ENCODE measurements around the gene KRTAP12-4. TPM values are rescaled to one million over a fixed set of nuclear protein-coding genes. Genes with fewer than 3 reads are reported as not detected.

Gene KRTAP12-4
- total RNA-seq, 1 donor from 2014 or later: not detected

GRCh38 chr21:44616591-44616926 lies 37.9 kb downstream of the KRTAP12-4 start:
- Mint-ChIP-seq H3K4me1 (ENCODE audit: low read depth, unreplicated experiment) (peaks cover 10% of the 10 kb centered on the region), H3K27me3 (ENCODE audit: unreplicated experiment) (peaks cover 9% of the 10 kb centered on the region)
- no peak for TF ChIP-seq CTCF (IDR thresholded peaks at IDR 0.05; ENCODE audit: partially characterized antibody, unreplicated experiment)

GRCh38 chr21:44615911-44616590 lies 38.4 kb downstream of the KRTAP12-4 start:
- H3K9me3 Mint-ChIP-seq (ENCODE audit: unreplicated experiment): peaks cover 21% of the 10 kb centered on the region
- H3K4me3 Mint-ChIP-seq (ENCODE audit: unreplicated experiment): no peak overlapping the region
- H3K27ac Mint-ChIP-seq (ENCODE audit: unreplicated experiment): peak overlapping the region; percentile 31

More at GRCh38 chr21:44616591-44616926, 37.9 kb downstream of the KRTAP12-4 start:
- H3K9me3 Mint-ChIP-seq (ENCODE audit: unreplicated experiment): peaks cover 19% of the 10 kb centered on the region
- DNase-seq: no peak
- peaks cover 22% of the 10 kb centered on the region for H3K36me3 Mint-ChIP-seq (ENCODE audit: unreplicated experiment)
- peak overlapping the region; percentile 78 for H3K27ac Mint-ChIP-seq (ENCODE audit: unreplicated experiment)
- no peak overlapping the region for H3K4me3 Mint-ChIP-seq (ENCODE audit: unreplicated experiment)

GRCh38 chr21:44615466-44615865 lies 39.0 kb downstream of the KRTAP12-4 start:
- Mint-ChIP-seq H3K9me3 (ENCODE audit: unreplicated experiment) (peaks cover 21% of the 10 kb centered on the region), H3K4me3 (ENCODE audit: unreplicated experiment) (no peak overlapping the region), H3K27ac (ENCODE audit: unreplicated experiment) (no peak overlapping the region), H3K4me1 (ENCODE audit: low read depth, unreplicated experiment) (peaks cover 10% of the 10 kb centered on the region), H3K27me3 (ENCODE audit: unreplicated experiment) (peaks cover 9% of the 10 kb centered on the region), H3K36me3 (ENCODE audit: unreplicated experiment) (peaks cover 26% of the 10 kb centered on the region)
- no peak for DNase-seq
- no peak for TF ChIP-seq CTCF (IDR thresholded peaks at IDR 0.05; ENCODE audit: partially characterized antibody, unreplicated experiment)

More at GRCh38 chr21:44615911-44616590, 38.4 kb downstream of the KRTAP12-4 start:
- H3K36me3 Mint-ChIP-seq (ENCODE audit: unreplicated experiment): peaks cover 27% of the 10 kb centered on the region
- no peak for TF ChIP-seq CTCF (IDR thresholded peaks at IDR 0.05; ENCODE audit: partially characterized antibody, unreplicated experiment)
- no peak for DNase-seq
- peaks cover 9% of the 10 kb centered on the region for H3K27me3 Mint-ChIP-seq (ENCODE audit: unreplicated experiment)
- peaks cover 10% of the 10 kb centered on the region for H3K4me1 Mint-ChIP-seq (ENCODE audit: low read depth, unreplicated experiment)

DNA sequence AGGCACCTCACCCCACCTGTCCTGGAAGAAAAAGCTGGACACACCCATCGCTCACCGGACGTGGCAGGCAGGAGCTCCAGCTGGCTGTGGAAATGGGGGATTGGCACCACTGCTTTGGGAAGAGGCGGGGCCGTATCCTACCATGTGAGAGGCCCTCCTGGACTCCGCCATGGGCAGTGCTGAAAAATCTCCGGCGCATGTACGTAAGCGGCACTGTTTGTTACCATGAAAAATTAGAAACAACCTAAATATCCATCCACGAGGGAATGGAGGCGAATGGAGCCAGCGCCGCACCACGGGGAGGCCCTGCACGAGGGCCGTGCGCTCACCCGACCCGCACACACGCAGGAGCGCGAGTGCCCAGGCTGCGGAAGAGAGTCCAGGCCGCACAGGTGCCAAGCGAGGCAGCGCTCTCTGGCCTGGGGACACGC lies 39.5 kb downstream of the KRTAP12-4 start:
- H3K27ac Mint-ChIP-seq (ENCODE audit: unreplicated experiment): no peak overlapping the region
- DNase-seq: no peak

More for the DNA sequence above, 39.5 kb downstream of the KRTAP12-4 start:
- peaks cover 21% of the 10 kb centered on the region for H3K9me3 Mint-ChIP-seq (ENCODE audit: unreplicated experiment)
- peaks cover 9% of the 10 kb centered on the region for H3K27me3 Mint-ChIP-seq (ENCODE audit: unreplicated experiment)
- no peak overlapping the region for H3K4me3 Mint-ChIP-seq (ENCODE audit: unreplicated experiment)
- H3K36me3 Mint-ChIP-seq (ENCODE audit: unreplicated experiment): peaks cover 24% of the 10 kb centered on the region
- no peak for TF ChIP-seq CTCF (IDR thresholded peaks at IDR 0.05; ENCODE audit: partially characterized antibody, unreplicated experiment)
- peaks cover 10% of the 10 kb centered on the region for H3K4me1 Mint-ChIP-seq (ENCODE audit: low read depth, unreplicated experiment)

All from glutamatergic neuron (in vitro differentiated cells).